ENCODE data around the gene C16orf95.

GRCh38 chr16:87274794-87275193 is 42.4 kb downstream of the C16orf95 start:
- TF ChIP-seq, protein P1, sequence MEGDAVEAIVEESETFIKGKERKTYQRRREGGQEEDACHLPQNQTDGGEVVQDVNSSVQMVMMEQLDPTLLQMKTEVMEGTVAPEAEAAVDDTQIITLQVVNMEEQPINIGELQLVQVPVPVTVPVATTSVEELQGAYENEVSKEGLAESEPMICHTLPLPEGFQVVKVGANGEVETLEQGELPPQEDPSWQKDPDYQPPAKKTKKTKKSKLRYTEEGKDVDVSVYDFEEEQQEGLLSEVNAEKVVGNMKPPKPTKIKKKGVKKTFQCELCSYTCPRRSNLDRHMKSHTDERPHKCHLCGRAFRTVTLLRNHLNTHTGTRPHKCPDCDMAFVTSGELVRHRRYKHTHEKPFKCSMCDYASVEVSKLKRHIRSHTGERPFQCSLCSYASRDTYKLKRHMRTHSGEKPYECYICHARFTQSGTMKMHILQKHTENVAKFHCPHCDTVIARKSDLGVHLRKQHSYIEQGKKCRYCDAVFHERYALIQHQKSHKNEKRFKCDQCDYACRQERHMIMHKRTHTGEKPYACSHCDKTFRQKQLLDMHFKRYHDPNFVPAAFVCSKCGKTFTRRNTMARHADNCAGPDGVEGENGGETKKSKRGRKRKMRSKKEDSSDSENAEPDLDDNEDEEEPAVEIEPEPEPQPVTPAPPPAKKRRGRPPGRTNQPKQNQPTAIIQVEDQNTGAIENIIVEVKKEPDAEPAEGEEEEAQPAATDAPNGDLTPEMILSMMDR (IDR thresholded peaks at IDR 0.05; ENCODE audit: poor library complexity) = no peak
- no peak for TF ChIP-seq EZH2 (IDR thresholded peaks at IDR 0.05; ENCODE audit: borderline replicate concordance)

All from hepatocyte (in vitro differentiated cells).